Astrocyte of the hippocampus (primary cell): ENCODE data around the gene FLOT2.
"Not testable (repeated sequence)": the region's sequence is repeated elsewhere in the genome, so short reads cannot be mapped to it uniquely, and the experiment has no call there.

Experiments used
- DNase-seq: peaks from one replicate; pipeline ENCODE4 v3.0.0; 2011; ENCODE audit warnings: low read depth, low spot score

Gene FLOT2

DNA sequence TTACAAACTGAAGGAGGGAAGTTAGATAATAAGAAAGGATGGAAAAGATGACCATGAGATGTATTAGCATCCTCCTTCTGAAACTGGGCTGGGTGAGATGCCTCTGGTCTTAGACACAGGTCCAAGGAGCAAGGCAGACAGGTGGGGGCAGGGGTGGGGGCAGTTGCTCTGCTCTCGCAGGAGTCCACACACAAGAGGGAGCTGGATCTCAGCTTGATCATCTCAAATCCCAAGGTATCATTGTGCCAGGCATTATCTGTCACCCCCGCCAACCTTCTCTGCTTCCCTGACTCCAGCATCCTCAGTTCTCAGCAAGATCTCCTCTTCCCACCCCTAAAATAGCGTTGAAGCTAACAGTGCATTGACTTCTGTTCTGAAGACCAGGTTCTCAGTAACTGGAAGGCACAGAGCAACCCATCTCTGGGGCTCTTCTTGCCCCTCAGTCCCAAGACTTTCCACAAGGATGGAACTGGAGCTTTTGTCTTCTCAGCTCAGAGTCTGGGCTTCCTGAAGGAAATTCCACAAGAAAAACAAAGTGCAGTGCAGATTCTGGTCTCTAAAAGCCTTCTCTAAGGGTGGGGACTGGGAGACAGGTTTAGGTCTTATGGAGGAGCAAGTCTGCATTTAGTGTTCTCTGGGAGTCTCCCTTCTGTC, 1.6 kb downstream of the FLOT2 start:
- DNase-seq, result no peak

DNA sequence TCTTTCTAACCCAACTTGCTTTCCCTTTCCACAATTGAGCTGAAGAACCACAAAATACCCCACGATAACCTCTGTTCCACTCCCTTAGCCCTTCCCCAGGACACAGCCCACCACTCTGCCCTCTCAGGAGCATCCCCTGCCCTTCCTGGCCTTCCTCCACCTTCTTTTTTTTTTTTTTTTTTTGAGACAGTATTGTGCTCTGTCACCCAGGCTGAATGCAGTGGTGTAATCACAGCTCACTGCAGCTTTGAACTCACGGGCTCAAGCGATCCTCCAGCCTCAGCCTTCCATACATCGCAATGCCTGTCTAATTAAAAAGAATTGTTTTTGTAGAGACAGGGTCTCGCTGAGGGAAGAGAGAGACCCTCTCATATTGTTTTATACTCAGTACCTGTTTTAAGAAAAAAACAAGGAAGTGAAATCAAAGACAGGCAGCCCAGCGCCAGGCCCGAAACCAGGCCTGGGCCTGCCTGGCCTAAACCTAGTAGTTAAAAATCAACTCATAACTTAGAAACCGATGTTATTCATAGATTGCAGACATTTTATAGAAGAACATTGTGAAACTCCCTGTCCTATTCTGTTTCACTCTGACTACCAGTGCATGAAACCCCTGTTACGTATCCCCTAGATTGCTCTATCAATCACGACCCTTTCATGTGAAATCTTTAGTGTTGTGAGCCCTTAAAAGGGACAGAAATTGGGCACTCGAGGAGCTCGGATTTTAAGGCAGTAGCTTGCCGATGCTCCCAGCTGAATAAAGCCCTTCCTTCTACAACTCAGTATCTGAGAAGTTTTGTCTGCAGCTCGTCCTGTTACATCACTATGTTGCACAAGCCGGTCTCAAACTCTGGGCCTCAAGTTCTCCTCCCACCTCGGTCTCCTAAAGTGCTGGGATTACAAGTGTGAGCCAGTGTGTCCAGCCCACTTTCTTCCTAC, 4.0 kb downstream of the FLOT2 start:
- DNase-seq, result not testable (repeated sequence)

DNA sequence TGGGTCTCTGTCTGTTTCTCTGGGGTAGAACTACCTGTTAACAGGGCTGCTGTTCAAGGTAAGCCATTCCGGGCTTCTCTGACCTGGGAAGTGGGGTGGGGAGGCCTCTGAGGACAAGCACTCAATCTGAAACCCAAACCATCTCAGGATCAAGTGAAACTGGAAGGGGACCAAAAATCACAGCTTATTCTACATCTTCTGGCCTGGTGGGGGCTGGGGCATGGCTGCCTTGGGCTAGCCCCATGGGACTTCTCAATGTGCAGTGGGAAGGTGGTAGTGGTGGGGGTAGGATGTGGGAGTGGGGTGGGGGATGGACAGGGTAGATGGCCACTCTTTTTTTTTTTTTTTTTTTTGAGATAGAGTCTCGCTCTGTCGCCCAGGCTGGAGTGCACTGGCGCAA, 5.5 kb downstream of the FLOT2 start:
- DNase-seq, result no peak

DNA sequence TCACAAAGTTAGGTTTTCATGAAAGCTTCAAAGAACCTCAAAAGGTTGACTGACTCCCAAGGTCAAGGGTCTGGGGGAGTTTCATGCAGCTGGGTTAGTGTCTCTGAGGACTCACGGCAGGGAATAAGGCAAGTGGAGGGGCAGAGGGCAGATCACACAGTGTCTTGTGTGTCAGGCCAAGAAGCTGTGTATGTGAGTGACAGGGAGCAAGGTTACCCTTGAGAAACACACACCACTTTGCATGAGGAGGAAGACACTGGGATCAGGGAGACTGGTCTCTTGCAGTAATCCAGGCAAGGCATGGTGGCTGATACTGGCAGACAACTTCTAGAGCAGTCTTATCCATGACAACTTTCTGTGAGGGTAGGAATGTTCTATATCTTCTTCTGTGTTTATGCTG, 6.3 kb downstream of the FLOT2 start:
- DNase-seq, result no peak

DNA sequence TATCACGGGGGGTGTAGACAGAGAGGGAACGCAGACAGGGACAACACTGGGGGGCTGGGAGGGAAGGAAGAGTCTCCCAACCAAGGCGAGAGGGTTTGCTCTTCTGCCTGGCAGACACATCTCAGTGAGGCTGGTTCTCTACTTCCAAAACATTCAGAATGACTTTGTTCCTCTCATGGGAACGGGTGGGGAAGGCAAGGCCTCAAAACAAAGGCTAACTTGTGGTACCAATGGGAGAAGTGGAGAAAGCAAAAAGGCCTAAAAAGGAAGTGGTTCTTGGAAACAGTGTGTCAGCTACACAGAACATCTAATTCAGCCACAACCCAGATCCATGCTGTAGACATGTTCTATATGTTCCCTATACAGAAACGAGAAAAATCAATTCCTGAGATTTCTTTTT, 7.5 kb downstream of the FLOT2 start:
- no peak for DNase-seq

DNA sequence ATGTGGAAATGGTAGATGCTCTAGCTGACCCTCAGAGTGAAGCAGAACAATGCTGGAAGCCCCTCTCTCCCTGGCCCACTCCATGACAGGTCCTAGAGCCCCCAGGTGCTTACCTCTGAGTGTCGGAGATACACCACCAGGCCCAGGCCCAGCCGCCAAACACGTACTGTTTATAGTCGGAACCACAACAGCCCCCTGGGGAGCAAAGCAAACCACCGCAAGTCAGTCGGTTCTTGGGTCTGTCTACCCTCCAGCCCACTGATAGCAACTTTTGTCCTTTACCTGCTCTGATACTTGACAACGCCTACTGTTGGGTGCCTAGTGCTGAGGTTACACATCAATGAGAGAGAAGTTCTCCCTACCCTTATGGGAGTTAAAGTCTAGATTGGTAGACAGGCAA, 8.7 kb downstream of the FLOT2 start:
- no peak for DNase-seq

DNA sequence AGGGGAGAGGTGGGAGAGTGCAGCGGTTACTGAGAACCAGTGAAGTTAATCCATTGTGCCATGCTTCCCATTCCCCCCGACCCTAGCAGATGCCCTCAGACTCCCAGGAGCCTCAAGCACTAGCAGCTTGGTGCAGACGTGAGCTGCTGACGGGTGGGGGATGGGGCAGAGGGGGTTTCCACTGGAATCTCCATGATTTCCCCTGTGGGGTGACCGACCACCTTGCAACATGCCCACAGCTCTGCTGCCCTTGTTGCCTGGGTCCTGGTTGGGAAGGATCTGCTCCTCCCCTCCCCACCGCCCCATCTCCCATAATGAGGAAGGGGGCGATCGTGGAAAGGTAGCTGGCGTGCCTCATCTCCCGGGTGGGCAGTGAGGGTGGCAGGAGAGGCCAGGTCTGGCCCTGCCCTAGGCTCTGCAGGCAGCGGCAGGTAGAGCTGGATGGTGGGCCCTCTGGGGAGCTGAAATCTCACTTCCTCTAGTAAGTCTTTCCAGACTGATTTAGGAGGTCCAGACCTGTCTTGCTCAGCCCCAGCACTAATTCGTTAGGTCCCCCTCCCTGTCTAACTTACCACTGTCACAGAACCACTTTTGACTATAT, 9.6 kb downstream of the FLOT2 start:
- DNase-seq, result no peak

DNA sequence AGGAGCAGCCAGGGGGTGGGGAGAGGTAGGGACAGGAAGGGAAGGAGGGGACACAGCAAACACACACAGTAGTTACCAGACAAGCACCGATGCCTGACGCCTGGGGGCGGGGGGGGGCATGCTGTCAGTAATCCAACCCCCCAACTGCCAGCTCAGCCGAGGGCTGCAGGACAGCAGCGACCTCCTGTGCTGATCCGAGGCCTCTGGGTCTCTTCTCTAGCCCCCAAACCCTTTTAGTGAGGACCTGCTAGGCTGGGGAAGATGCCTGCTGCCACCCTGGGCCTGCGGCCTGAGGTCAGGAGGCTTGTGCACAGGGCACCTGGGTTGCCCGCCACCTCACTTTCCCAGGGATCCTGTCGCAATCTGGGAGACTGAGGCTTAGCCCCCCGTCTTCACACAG, 11.6 kb downstream of the FLOT2 start:
- no peak for DNase-seq

DNA sequence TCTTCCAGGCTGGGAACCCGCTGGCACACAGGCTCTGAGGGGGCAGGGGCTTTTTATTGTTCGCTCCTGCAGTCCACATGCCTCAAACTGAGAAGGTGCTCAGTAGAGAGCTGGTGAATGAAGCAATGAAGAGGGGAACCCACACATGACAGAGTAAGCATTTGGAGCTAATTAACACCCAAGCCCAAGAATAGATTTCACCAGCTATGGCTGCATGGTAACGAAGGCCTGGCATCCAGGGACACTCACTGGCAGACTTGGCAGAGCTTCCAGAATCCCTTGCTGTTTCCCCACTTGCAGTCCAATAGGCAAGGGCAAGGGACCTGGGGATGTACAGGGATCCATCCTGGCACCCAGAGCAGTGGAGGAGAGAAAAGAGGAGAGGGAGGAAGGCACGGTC, 12.2 kb downstream of the FLOT2 start:
- DNase-seq, result no peak

DNA sequence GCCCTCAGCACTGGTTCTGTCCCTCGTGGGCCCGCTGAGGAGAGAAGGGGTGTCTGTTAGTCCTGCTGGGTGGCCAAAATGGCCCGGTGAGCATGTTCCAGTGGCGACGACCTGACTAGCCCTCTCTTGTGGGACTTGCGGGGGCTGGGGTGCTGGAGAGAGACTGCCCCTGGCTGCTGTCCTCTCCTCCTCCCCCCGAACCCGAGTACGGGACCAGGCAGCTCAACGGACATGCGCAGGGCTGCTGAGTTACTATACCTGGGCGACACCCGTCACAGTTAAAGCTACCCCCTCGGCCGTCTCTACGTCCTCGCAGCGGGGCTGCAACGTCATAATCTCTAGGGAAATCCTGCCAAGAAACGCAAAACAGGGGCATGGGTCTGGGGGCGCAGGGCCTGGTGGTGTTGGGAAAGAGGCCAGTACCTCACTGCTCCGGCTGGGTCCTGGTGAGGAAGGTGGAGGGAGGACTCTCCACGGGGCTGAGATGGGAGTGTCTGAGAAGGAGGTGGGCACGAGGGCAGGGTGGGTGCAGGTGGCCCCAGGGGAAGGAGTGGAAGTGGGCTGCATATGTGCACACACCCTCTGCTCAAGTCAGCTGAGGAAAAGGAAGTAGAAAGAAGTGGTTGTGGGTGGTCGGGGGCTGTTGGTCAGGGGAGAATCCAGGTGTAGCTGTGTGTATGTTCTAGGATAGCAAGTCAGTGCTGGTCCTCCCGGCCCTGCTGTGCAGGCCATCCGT, 13.4 kb downstream of the FLOT2 start:
- no peak for DNase-seq

DNA sequence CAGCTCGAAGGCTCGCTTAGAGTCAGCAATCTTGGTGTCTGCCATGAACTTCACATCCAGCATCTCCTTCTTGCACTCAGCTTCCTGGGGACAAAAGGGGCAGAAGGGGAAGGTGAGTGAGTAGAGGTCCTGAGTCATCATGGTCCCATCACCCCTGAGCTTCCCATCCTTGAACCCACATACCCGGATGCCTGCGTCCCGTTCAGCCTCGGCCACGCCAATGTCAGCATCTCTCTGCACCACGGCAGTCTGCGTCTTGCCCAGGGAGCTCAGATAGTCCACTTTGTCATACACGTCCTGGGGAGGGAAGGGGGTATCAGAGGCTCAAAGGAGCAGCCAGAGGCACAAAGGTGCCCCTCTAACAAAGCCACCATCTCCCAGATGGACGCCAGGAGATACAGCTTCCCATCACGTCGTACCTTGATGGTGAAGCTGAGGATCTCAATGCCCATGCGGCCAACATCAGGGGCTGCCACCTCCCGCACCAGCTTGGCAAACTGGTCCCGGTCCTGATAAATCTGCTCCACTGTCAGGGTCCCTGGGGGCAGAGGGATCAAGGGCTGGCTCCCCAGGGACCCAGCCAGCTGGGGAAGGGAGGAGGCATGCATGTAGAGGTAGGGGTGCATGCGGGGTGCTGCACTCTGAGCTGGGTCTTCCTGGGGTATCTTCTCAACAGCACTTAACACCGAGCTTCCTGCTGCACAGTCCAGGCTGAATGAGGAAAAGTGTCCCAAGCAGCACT, 15.2 kb downstream of the FLOT2 start:
- no peak for DNase-seq

DNA sequence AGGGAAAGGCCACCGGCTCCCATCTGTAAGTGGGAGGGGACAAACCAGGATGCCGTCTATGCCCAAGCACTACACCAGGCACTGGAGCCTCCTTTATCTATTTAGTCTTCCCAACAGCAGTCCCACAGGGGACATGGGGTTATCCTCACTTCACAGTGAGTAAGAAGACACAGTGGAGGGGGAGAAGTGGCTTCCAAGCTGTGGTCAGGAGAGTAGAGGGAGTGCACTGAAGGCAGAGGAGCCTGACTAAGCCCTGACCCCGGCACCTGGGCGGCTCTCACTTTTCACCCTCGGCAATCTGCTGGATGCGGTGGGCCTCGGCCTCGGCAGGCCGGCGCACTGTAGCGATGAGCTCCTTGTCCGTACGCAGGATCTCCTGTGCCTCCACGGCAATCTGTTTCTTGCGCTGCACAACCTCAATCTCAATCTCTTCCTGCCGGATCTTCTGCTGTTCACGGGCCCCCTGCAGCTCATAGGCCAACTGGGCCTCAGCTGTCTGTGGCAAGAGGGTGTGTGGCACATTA, 15.9 kb downstream of the FLOT2 start:
- no peak for DNase-seq

DNA sequence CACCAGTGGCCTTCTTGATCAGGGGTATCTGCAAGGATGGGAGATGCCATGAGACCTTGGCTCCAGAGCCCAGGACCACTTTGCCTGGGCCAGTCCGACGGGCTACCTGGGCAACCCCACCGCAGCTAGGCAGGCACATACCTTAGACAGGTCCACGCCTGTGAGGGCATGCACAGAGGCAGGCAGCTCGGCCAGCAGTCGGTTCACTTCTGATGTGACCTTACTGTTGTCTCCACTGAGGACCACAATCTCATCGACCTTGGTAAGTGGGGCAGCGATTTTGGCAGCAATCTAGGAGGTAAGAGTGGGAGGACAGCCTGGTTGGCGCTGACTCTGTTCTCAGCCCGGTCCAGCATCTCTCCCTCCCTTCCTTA, 17.0 kb downstream of the FLOT2 start:
- no peak for DNase-seq

DNA sequence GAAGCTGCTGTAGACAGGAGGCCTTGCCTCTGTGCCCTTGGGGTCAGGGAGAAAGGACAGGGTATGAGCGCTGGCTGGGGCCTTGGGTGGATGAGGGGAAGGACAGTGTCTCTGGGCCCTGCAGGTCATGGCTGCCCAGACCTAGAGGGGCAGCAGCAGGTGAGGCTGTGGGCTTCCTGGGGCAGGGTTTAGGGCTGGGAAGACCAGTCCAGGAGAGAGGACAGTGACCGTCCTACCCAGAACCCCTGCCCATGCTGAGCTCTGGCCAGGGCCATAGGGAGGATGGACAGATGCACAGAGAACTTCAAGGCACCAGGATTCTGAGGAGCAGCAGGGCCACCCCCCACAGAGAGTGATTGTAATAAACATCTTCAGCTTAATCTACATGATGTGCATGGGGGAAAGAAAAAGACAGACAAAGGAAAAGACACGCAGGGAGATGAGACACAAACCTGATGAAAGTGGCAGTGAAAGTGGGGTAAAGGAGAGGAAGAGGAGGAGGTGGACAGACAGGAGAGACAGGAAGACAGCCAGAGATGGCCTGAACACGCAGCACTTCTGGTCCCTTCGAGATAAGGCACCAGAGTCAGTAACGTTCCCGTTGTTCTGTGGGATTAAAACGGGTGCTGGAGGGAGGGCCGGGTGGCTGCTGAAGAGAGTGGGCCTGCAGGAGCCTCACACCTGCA, 17.5 kb downstream of the FLOT2 start:
- no peak for DNase-seq

DNA sequence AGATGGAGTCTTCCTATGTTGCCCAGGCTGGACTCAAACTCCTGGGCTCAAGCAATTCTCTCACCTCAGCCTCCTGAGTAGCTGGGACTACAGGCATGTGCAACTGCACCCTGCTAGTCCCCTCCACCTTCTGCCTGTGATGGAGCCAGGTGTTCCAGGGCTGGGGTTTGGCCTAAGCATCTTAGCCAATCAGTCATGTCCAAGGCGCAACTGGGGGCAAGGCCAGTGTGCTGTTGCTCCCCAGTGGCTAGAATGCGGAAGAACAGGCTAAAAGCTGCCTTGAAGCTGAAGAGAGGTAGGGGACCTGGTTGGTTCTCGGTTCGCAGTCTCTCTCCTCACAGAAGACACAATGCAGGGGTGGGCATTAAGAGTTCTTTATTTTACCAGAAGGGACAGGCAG, 18.6 kb downstream of the FLOT2 start:
- peak; percentile 62 for DNase-seq

DNA sequence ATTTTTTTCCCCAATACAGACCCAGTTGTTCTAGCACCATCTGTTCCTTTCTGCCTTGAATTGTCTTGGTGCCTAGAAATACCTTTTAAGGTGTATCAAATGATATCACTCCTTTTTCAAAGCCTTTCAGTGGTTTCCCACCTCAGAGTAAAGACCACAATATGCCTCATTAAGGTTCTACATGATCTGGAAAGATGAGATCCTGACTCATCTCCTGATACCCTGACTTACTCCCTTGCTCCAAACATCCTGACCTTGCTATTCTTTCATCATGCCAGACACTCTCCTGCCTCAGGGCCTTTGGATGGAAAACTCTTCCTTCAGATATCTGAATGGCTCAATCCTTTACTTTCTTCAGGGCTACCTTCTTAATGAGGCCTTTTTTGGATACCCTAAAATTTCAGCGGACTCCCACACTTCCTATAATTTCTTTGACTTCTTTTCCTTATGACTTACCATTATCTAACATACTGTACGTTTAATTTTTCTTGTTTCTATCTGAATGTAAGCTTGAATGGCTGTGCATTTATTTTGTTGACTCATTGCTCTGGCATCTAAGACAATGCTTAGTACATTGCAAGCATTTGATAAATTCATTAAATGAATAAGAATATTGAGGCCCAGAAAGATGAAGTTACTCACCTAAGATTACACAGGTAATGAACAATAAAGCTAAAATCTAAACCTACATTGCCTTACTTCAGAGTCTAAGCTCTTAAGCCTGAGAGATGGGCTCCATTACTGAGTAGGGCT, 19.2 kb downstream of the FLOT2 start:
- no peak for DNase-seq

DNA sequence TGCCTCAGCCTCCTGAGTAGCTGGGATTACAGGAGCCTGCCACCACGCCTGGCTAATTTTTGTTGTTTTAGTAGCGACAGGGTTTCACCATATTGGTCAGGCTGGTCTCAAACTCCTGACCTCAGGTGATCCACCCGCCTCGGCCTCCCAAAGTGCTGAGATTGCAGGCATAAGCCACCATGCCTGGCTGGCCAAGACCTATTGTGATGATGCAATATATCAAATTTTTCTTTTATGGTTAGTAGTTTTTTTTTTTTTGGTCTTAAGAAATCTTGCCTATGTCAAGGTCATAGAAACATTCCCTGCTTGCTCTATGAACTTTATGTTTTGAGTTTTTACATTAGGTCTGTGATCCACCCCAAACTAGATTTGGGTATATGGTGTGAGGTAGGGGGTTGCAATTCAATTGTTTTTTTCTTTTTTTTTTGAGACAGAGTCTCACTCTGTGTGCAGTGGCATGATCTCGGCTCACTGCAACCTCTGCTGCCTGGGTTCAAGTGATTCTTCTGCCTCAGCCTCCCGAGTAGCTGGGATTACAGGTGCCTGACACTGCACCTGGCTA, 20.3 kb downstream of the FLOT2 start:
- DNase-seq, result not testable (repeated sequence)

DNA sequence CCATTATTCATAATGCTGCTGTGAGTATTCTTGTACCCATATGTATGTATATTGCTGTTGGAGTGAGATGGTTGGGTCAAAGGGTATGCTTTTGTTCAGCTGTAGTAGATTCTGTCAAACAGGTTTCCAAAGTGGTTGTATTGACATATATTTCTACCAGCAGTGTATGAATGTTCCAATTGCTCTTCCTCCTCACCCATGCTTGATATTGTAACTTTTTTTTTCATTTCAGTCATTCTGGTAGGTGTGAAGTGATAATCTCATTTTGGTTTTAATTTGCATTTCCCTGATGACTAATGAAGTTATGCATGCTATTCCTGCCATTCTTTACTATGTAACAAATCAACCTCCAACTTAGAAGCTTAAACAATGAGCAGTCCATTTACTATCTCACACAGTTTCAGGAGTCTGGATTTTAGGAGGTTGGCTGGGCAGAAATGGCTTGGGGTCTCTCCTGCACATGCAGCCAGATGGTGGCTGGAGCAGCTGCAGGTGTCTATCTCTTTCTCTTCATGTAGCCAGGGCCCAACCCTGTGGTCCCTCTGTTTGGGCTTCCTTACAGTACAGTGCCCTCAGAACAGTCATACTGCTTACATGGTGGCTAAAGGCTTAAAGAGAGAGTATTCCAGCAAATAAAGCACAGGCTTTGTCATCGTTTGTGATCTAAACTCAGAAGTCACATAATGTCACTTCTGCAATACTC, 21.5 kb downstream of the FLOT2 start:
- DNase-seq, result no peak

DNA sequence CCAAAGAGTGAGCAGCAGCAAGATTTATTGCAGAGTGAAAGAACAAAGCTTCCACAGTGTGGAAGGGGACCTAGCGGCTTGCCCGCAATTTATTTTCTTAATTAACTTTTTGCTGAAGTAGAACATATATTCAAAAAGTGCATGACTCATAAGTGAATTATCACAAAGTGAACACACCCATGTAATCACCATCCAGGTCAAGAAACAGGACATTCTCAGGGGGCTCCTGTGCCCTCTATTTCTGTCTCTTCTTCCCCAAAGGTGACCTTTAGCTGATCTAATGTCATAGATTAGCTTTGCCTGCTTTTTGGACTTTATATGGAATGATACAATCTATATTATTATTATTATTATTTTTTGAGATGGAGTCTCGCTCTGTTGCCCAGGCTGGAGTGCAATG, 22.8 kb downstream of the FLOT2 start:
- no peak for DNase-seq
